SKM-1 treated with dmso at 0.1 percent for 144 hours (cell line): Measurements from ENCODE around the gene ARHGAP18.

Experiments
- DNase-seq: peaks from one replicate; lab custom pipeline; 2025; ENCODE audit not compliant: unreplicated experiment; lab: John Stamatoyannopoulos, UW

ARHGAP18 gene

GRCh38 chr6:129725341-129725740 is 15.4 kb upstream of the ARHGAP18 start:
- no peak for DNase-seq

GRCh38 chr6:129719692-129720091 is 9.7 kb upstream of the ARHGAP18 start:
- DNase-seq, result no peak

GRCh38 chr6:129717277-129717676 is 7.3 kb upstream of the ARHGAP18 start:
- DNase-seq, result no peak

GRCh38 chr6:129713806-129714333 is 3.9 kb upstream of the ARHGAP18 start:
- DNase-seq, result no peak

GRCh38 chr6:129711271-129711631 is 1.3 kb upstream of the ARHGAP18 start:
- DNase-seq, result no peak

GRCh38 chr6:129710450-129711270 is 683 bp upstream of the ARHGAP18 start:
- DNase-seq, result no peak

GRCh38 chr6:129709196-129709768 is 695 bp downstream of the ARHGAP18 start:
- DNase-seq, result no peak

- no peak for DNase-seq
Observed at GRCh38 chr6:129708496-129709195, 1.3 kb downstream of the ARHGAP18 start.

GRCh38 chr6:129707882-129708495 is 2.0 kb downstream of the ARHGAP18 start:
- DNase-seq, result no peak

- DNase-seq, result no peak
Observed at GRCh38 chr6:129707028-129707427, 2.9 kb downstream of the ARHGAP18 start.

- DNase-seq, result no peak
Observed at GRCh38 chr6:129705212-129705611, 4.8 kb downstream of the ARHGAP18 start.

- no peak for DNase-seq
Observed at GRCh38 chr6:129704708-129705107, 5.3 kb downstream of the ARHGAP18 start.

- DNase-seq, result no peak
Observed at GRCh38 chr6:129701721-129702455, 8.1 kb downstream of the ARHGAP18 start.

GRCh38 chr6:129700666-129701065 is 9.3 kb downstream of the ARHGAP18 start:
- DNase-seq, result no peak

GRCh38 chr6:129699659-129700058 is 10.3 kb downstream of the ARHGAP18 start:
- DNase-seq, result no peak

- no peak for DNase-seq
Observed at GRCh38 chr6:129698430-129698829, 11.5 kb downstream of the ARHGAP18 start.

GRCh38 chr6:129697788-129698187 is 12.2 kb downstream of the ARHGAP18 start:
- DNase-seq, result no peak

GRCh38 chr6:129696843-129697242 is 13.1 kb downstream of the ARHGAP18 start:
- no peak for DNase-seq

GRCh38 chr6:129696028-129696418 is 14.0 kb downstream of the ARHGAP18 start:
- DNase-seq, result no peak

GRCh38 chr6:129695373-129696027 is 14.5 kb downstream of the ARHGAP18 start:
- DNase-seq, result no peak
